GM12878 (cell line): ENCODE measurements around the gene PEMT. TPM values are rescaled to one million over a fixed set of nuclear protein-coding genes. Genes with fewer than 3 reads are reported as not detected.

Source experiments
- EED ChIP-seq: sonication (generic); IDR thresholded peaks from 2 replicates; pipeline ENCODE4 v1.6.1; 2016; ENCODE audit warnings: antibody characterized with exemption, low read depth
- TARDBP ChIP-seq: IDR thresholded peaks from 2 replicates; pipeline ENCODE4 v1.6.1; 2016; ENCODE audit warnings: borderline replicate concordance
- polyA plus RNA-seq, 11 experiments: library from polyadenylated mRNA; depleted of rRNA in 4 of 11; unstranded in 6 of 11; stranded (reverse) in 5 of 11; fragments of >200 nt; fragmentation: Nextera tagmentation in 4 of 11; fragmentation: Illumina TruSeq in 1 of 11; extraction: Ambion mirVana in 4 of 11; extraction: Trizol in 1 of 11; gene quantifications; 1 replicate in 1 of 11; 2 replicates in 10 of 11; pipeline versions ENCODE4 v1.2.1 to v1.2.3, GENCODE V29; 2011 to 2016; ENCODE audit warnings: inconsistent platforms in 2 of 11, missing spikeins in 2 of 11, low read depth in 1 of 11
- total RNA-seq, 4 experiments: library from RNA; depleted of rRNA in 3 of 4; stranded (reverse); fragments of >200 nt in 3 of 4; fragmentation: Illumina TruSeq in 1 of 4; extraction: Trizol in 1 of 4; gene quantifications; 2 replicates each; pipeline versions ENCODE4 v1.2.1 to v1.2.3, GENCODE V29; 2013 to 2021
- TF ChIP-seq, protein P1 (sequence below): fragments of 450-650 bp; IDR thresholded peaks from 2 replicates; pipeline ENCODE4 v1.6.1; 2018; ENCODE audit warnings: borderline replicate concordance, mild to moderate bottlenecking; ENCODE audit not compliant: partially characterized antibody
- TF ChIP-seq, protein P2 (sequence below): fragments of 450-650 bp; IDR thresholded peaks from 2 replicates; pipeline ENCODE4 v1.6.1; 2018; ENCODE audit warnings: mild to moderate bottlenecking, low read depth, moderate library complexity; ENCODE audit not compliant: partially characterized antibody
- TF ChIP-seq, protein P3 (sequence below): IDR thresholded peaks from 2 replicates; pipeline ENCODE4 v1.6.1; 2012; ENCODE audit warnings: low read depth, low read length, improper control_type of control experiment
- TF ChIP-seq, protein P4 (sequence below): IDR thresholded peaks from 2 replicates; pipeline ENCODE4 v1.6.1; 2012; ENCODE audit warnings: improper control_type of control experiment, low read depth, low read length; ENCODE audit not compliant: insufficient replicate concordance

PEMT gene
- total and polyA plus RNA-seq, 10 of the 15 experiments (the other 5 are each of a cell fraction or from before 2014, with no cell fraction given) = 2.8 to 44.7 (median 25.4) TPM

DNA sequence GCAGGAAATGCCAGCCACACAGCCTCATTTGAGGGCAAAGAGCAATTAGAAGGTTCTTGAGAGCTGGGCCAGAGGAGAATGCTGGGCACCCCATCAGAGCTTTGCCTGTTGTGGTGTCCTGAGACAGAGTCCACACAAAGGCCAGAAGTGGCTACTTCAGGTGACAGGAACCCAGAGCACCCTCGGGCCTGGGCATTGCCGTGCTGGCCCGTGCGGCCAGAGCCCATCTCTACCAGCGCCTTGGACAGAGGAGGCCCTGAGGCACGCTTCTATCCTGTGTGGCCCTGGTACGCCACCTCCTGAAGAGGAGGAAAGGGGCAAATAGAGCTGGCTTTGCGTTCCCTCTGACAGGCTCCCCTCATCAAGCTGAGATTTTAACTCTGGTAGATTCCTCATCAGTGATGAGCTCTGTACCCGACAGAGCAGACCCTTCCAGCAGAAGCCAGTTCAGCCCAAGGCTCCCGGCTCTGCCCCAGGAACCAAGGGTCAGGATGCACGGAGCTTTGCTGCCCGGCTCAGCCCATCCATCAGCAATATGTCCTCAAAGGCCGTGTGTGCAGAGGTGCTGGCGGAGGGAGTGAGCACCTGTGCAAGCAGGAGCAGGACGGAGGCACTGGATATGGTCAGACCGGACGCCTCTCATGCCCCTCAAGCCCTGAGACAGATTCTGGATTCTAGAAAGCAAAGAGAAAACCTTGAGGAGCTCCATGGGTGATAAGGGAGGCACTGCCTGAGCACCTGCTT lies 91.9 kb downstream of the PEMT start (continued):
- TF ChIP-seq, protein P1, sequence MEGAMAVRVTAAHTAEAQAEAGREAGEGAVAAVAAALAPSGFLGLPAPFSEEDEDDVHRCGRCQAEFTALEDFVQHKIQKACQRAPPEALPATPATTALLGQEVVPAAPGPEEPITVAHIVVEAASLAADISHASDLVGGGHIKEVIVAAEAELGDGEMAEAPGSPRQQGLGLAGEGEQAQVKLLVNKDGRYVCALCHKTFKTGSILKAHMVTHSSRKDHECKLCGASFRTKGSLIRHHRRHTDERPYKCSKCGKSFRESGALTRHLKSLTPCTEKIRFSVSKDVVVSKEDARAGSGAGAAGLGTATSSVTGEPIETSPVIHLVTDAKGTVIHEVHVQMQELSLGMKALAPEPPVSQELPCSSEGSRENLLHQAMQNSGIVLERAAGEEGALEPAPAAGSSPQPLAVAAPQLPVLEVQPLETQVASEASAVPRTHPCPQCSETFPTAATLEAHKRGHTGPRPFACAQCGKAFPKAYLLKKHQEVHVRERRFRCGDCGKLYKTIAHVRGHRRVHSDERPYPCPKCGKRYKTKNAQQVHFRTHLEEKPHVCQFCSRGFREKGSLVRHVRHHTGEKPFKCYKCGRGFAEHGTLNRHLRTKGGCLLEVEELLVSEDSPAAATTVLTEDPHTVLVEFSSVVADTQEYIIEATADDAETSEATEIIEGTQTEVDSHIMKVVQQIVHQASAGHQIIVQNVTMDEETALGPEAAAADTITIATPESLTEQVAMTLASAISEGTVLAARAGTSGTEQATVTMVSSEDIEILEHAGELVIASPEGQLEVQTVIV = no peak
- TF ChIP-seq TARDBP = no peak
- TF ChIP-seq, protein P2, sequence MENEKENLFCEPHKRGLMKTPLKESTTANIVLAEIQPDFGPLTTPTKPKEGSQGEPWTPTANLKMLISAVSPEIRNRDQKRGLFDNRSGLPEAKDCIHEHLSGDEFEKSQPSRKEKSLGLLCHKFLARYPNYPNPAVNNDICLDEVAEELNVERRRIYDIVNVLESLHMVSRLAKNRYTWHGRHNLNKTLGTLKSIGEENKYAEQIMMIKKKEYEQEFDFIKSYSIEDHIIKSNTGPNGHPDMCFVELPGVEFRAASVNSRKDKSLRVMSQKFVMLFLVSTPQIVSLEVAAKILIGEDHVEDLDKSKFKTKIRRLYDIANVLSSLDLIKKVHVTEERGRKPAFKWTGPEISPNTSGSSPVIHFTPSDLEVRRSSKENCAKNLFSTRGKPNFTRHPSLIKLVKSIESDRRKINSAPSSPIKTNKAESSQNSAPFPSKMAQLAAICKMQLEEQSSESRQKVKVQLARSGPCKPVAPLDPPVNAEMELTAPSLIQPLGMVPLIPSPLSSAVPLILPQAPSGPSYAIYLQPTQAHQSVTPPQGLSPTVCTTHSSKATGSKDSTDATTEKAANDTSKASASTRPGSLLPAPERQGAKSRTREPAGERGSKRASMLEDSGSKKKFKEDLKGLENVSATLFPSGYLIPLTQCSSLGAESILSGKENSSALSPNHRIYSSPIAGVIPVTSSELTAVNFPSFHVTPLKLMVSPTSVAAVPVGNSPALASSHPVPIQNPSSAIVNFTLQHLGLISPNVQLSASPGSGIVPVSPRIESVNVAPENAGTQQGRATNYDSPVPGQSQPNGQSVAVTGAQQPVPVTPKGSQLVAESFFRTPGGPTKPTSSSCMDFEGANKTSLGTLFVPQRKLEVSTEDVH = no peak
- TF ChIP-seq, protein P3, sequence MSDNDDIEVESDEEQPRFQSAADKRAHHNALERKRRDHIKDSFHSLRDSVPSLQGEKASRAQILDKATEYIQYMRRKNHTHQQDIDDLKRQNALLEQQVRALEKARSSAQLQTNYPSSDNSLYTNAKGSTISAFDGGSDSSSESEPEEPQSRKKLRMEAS = no peak
- no peak for TF ChIP-seq EED
- TF ChIP-seq, protein P4, sequence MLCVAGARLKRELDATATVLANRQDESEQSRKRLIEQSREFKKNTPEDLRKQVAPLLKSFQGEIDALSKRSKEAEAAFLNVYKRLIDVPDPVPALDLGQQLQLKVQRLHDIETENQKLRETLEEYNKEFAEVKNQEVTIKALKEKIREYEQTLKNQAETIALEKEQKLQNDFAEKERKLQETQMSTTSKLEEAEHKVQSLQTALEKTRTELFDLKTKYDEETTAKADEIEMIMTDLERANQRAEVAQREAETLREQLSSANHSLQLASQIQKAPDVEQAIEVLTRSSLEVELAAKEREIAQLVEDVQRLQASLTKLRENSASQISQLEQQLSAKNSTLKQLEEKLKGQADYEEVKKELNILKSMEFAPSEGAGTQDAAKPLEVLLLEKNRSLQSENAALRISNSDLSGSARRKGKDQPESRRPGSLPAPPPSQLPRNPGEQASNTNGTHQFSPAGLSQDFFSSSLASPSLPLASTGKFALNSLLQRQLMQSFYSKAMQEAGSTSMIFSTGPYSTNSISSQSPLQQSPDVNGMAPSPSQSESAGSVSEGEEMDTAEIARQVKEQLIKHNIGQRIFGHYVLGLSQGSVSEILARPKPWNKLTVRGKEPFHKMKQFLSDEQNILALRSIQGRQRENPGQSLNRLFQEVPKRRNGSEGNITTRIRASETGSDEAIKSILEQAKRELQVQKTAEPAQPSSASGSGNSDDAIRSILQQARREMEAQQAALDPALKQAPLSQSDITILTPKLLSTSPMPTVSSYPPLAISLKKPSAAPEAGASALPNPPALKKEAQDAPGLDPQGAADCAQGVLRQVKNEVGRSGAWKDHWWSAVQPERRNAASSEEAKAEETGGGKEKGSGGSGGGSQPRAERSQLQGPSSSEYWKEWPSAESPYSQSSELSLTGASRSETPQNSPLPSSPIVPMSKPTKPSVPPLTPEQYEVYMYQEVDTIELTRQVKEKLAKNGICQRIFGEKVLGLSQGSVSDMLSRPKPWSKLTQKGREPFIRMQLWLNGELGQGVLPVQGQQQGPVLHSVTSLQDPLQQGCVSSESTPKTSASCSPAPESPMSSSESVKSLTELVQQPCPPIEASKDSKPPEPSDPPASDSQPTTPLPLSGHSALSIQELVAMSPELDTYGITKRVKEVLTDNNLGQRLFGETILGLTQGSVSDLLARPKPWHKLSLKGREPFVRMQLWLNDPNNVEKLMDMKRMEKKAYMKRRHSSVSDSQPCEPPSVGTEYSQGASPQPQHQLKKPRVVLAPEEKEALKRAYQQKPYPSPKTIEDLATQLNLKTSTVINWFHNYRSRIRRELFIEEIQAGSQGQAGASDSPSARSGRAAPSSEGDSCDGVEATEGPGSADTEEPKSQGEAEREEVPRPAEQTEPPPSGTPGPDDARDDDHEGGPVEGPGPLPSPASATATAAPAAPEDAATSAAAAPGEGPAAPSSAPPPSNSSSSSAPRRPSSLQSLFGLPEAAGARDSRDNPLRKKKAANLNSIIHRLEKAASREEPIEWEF = no peak
